Measurements from ENCODE around the gene PRKAR1B.

DNA sequence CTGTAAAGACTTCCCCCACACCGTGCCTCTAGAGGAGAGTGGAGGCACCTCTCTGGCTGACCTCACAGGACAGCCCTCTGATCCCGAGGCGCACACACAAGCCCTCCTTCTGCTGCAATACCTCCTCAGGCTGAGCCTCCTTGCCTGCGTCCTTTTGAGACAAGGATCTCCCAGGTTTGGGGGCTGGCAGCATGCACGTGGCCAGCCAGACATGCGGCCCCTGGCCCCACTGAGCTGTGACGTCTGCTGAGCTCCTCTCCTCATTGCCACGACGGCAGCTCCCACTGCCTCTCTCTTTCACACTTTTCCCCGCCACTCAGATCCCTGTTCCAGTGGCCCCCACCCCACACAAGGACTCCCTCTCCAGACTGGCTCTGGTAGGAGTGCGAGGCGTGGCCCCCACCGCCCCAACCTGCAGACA is 12.8 kb downstream of the PRKAR1B start:
- TF ChIP-seq, protein P1, sequence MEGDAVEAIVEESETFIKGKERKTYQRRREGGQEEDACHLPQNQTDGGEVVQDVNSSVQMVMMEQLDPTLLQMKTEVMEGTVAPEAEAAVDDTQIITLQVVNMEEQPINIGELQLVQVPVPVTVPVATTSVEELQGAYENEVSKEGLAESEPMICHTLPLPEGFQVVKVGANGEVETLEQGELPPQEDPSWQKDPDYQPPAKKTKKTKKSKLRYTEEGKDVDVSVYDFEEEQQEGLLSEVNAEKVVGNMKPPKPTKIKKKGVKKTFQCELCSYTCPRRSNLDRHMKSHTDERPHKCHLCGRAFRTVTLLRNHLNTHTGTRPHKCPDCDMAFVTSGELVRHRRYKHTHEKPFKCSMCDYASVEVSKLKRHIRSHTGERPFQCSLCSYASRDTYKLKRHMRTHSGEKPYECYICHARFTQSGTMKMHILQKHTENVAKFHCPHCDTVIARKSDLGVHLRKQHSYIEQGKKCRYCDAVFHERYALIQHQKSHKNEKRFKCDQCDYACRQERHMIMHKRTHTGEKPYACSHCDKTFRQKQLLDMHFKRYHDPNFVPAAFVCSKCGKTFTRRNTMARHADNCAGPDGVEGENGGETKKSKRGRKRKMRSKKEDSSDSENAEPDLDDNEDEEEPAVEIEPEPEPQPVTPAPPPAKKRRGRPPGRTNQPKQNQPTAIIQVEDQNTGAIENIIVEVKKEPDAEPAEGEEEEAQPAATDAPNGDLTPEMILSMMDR (conservative IDR thresholded peaks at IDR 0.05 in 1 of 2, IDR thresholded peaks at IDR 0.05 in 1 of 2; ENCODE audit: extremely low read depth in 1 of 2, insufficient read depth in 1 of 2, low read depth in 1 of 2, low read length in 2 of 2) = no peak
- TF ChIP-seq EZH2 (IDR thresholded peaks at IDR 0.05; ENCODE audit: borderline replicate concordance, low read length) = no peak

Data from mammary epithelial cell (primary cell).